Measurements from ENCODE around the gene OMG. TPM values are rescaled to one million over a fixed set of nuclear protein-coding genes. Genes with fewer than 3 reads are reported as not detected.

The OMG gene
- total and polyA plus RNA-seq, 5 donors = 0.14 TPM; not detected in 4

DNA sequence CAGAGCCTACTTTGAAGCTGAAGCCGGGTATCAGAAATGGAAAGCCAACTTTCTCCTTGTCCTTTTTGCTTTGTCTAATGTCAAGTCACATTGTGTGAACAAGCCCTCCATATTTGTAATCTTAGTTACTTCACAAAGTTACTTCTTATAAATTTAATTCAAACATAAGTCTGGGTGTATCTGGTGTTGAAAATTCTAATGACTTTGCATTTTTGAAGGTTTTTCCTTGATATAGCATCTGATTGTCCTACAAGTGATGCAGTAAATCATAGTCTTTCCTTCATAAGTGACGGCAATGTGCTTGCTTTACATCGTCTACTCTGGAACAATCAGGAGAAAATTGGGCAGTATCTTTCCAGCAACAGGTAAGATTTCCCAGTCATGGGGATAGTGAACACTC lies 36.9 kb downstream of the OMG start:
- Histone ChIP-seq H3K4me1 (ENCODE audit: control insufficient read depth, insufficient read depth, low read length) (no peaks in the 10 kb centered on the region), H3K9me3 (ENCODE audit: control insufficient read depth, low read length) (no peaks in the 10 kb centered on the region), H3K27ac (ENCODE audit: low read length) (no peak overlapping the region), H3K27me3 (ENCODE audit: control insufficient read depth, insufficient read depth) (no peaks in the 10 kb centered on the region), H3K4me3 (ENCODE audit: low read length) (no peak overlapping the region)
- intact Hi-C loops (cut with DNase I) = no loop called here
- no peak for DNase-seq
- WGBS = 95% methylated on average over 3 of the region's 3 CpGs
- ATAC-seq = no peak

DNA sequence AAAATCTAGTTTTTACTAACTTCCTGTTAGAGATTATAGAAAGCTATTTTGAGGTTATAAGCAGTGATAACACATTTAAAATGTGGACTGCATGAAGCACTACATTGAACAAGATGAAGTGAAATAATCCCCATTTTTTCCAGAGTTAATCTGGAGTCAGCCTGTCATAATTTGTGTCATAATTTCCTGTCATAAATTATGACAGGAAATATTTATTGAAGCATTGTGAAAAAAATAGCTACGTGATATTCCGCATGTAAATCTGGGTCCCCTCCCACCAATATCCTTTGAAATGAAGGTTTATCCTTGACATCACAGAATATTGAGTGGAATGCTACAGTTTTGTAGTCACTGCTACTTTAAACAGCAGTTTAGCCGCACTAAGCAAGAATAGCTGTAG lies 40.1 kb downstream of the OMG start:
- H3K4me1 ChIP-seq (ENCODE audit: control insufficient read depth, insufficient read depth, low read length) = no peaks in the 10 kb centered on the region
- no peak for ATAC-seq
- H3K27ac ChIP-seq (ENCODE audit: low read length) = no peak overlapping the region
- H3K27me3 ChIP-seq (ENCODE audit: control insufficient read depth, insufficient read depth) = no peaks in the 10 kb centered on the region
- no peak for DNase-seq
- H3K9me3 ChIP-seq (ENCODE audit: control insufficient read depth, low read length) = no peaks in the 10 kb centered on the region
- WGBS = 64% methylated on average over 3 of the region's 3 CpGs
- H3K4me3 ChIP-seq (ENCODE audit: low read length) = no peak overlapping the region
- intact Hi-C loops (cut with DNase I) = no loop called here

DNA sequence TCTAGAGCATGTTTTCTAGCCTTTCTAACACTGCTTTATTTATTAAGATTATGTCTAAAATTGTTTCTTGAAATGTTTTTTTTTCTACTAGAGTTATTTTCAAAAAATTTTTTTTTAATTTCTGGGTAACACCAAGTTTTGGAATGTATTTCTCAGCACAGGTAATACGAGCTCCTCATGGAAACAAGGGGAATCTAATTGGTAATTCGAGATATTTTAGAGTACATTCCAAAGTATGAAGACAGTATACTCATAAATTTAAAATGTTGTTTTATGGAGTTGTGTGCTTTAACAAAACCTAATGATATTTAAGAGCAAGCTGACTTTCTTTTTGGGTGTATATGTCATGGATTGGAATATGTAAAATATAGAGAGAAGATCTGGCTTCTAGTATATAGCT lies 42.4 kb downstream of the OMG start:
- H3K27ac ChIP-seq (ENCODE audit: low read length) = no peak overlapping the region
- 95% methylated on average over 2 of the region's 2 CpGs for WGBS
- DNase-seq = no peak
- H3K9me3 ChIP-seq (ENCODE audit: control insufficient read depth, low read length) = no peaks in the 10 kb centered on the region
- no peaks in the 10 kb centered on the region for H3K27me3 ChIP-seq (ENCODE audit: control insufficient read depth, insufficient read depth)
- ATAC-seq = no peak
- no peak overlapping the region for H3K4me3 ChIP-seq (ENCODE audit: low read length)
- intact Hi-C loops (cut with DNase I) = no loop called here
- H3K4me1 ChIP-seq (ENCODE audit: control insufficient read depth, insufficient read depth, low read length) = no peaks in the 10 kb centered on the region

DNA sequence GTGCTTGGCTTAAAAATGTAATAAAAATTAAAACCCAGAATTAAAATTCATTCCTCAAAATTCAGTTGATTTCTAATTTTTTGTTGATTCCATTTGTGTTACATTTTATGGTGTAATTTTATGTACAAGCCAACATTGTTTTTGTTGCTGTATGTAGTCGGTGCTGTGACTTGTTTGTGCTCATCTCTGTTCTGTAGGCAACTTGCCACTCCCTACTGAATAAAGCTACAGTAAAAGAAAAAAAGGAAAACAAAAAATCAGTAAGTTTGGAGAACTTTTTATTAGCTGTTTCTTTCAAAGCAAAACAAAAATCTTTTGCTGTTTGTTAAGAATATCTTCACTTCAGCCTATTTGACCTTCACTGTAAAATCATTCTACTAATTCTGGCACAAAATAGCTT lies 44.3 kb downstream of the OMG start:
- no peak for ATAC-seq
- Histone ChIP-seq H3K9me3 (ENCODE audit: control insufficient read depth, low read length) (no peaks in the 10 kb centered on the region), H3K4me1 (ENCODE audit: control insufficient read depth, insufficient read depth, low read length) (no peaks in the 10 kb centered on the region), H3K4me3 (ENCODE audit: low read length) (no peak overlapping the region), H3K27me3 (ENCODE audit: control insufficient read depth, insufficient read depth) (no peaks in the 10 kb centered on the region), H3K27ac (ENCODE audit: low read length) (no peak overlapping the region)
- intact Hi-C loops (cut with DNase I) = no loop called here
- no peak for DNase-seq
- WGBS = 95% methylated on average over 1 of the region's 1 CpG

DNA sequence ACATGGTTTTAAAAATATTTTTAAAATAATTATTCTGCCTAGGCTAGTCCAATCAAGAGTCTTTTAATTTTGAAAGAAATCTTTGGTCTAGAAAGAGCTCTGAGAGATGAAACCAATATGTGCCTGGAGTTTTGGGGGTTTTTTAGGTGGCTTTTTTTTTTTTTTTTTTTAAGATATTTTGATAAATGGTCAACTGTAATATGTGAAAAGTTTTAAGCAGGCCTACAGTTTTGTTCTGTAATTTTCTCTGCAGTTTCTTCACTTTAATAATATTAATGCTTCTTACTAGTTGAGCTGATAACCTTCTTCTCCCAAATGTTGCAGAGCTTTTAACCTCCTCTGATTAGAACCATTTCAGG lies 45.1 kb downstream of the OMG start:
- H3K27ac ChIP-seq (ENCODE audit: low read length) = no peak overlapping the region
- intact Hi-C loops (cut with DNase I) = no loop called here
- DNase-seq (no peak), ATAC-seq (no peak)
- no peaks in the 10 kb centered on the region for H3K9me3 ChIP-seq (ENCODE audit: control insufficient read depth, low read length)
- H3K4me3 ChIP-seq (ENCODE audit: low read length) = no peak overlapping the region
- H3K27me3 ChIP-seq (ENCODE audit: control insufficient read depth, insufficient read depth) = no peaks in the 10 kb centered on the region
- H3K4me1 ChIP-seq (ENCODE audit: control insufficient read depth, insufficient read depth, low read length) = no peaks in the 10 kb centered on the region

DNA sequence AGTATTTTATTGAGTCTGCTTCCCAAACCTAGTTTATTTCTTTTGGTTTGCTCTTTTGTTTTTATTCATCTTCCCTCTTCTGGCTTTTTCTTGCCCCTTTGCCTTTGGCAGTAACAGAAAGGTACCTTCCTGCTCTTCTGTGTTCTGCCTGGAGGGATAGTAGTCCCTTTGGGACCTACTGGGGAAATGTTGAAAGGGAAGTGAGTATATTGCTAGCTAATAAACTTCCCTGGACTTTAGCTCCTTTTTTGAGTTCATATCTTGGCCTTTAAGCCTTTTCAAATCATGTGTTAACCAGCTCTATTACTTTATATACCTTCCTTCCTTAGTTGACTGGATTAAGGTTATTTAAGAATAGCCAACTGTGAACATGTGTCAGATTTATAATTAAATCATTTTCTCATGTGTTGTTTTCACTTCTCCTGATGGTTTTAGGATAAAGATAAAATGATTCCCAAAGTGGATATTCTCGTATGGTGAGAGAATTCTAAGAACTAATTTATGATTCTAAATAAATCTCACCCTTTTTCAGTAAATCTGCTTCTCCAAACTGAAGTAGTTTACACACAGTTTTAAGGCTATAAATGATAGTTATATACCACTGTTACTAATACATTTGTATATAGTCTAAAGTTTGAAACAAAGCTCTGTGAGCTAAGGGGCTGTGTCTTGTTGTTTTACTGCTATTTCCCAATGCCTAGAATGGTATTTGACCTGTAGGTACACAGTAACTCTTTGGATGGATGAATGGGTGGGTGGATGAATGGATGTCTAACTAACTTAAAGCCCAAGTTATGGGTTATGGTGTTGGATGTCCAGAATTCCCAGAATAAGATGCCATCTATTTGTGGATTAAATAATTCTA lies 45.7 kb downstream of the OMG start:
- Histone ChIP-seq H3K4me3 (ENCODE audit: low read length) (no peak overlapping the region), H3K27me3 (ENCODE audit: control insufficient read depth, insufficient read depth) (no peaks in the 10 kb centered on the region), H3K27ac (ENCODE audit: low read length) (no peak overlapping the region), H3K4me1 (ENCODE audit: control insufficient read depth, insufficient read depth, low read length) (no peaks in the 10 kb centered on the region), H3K9me3 (ENCODE audit: control insufficient read depth, low read length) (no peaks in the 10 kb centered on the region)
- WGBS = 42% methylated on average over 1 of the region's 1 CpG
- DNase-seq = no peak
- no peak for ATAC-seq
- intact Hi-C loops (cut with DNase I) = no loop called here

DNA sequence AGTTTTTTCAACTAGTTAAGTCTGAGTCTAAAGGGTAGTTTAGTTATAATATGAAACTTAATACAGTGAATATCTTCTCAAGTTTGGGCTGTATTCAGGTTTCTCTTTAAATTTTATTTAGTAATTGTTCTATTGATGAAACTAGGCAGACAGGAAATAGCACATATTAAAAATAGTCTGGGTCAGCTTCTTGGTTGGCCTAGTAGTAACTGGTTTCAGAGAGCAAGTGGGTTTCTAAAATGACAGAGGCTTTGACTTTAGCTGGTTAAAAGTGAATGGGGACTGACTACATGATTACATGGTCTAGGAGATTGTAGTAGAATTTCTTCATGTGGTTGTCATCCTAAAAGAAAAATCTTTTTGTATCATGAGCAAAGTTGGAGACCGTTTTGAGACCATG lies 46.8 kb downstream of the OMG start:
- DNase-seq (no peak), ATAC-seq (no peak)
- Histone ChIP-seq H3K9me3 (ENCODE audit: control insufficient read depth, low read length) (no peaks in the 10 kb centered on the region), H3K4me1 (ENCODE audit: control insufficient read depth, insufficient read depth, low read length) (no peaks in the 10 kb centered on the region), H3K4me3 (ENCODE audit: low read length) (no peak overlapping the region), H3K27me3 (ENCODE audit: control insufficient read depth, insufficient read depth) (no peaks in the 10 kb centered on the region), H3K27ac (ENCODE audit: low read length) (no peak overlapping the region)
- 68% methylated on average over 1 of the region's 1 CpG for WGBS
- intact Hi-C loops (cut with DNase I) = no loop called here

DNA sequence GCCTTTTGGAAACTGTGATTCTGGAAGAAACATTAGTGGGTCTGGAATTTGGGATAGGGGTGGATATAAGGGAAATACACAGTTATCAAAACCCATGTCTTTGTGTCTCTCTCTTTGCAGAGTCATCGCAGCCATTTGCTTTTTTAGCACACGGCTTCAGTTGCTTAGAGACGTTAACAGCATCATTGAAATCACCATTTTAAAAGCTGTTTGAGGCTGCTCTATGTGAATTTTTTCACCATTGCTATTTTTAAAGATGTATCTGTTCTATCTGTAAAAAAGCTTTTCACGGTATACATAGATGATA lies 47.3 kb downstream of the OMG start:
- ATAC-seq (no peak), DNase-seq (no peak)
- Histone ChIP-seq H3K4me1 (ENCODE audit: control insufficient read depth, insufficient read depth, low read length) (no peaks in the 10 kb centered on the region), H3K27me3 (ENCODE audit: control insufficient read depth, insufficient read depth) (no peaks in the 10 kb centered on the region), H3K4me3 (ENCODE audit: low read length) (no peak overlapping the region), H3K27ac (ENCODE audit: low read length) (no peak overlapping the region), H3K9me3 (ENCODE audit: control insufficient read depth, low read length) (no peaks in the 10 kb centered on the region)
- WGBS = 75% methylated on average over 4 of the region's 4 CpGs
- intact Hi-C loops (cut with DNase I) = no loop called here

DNA sequence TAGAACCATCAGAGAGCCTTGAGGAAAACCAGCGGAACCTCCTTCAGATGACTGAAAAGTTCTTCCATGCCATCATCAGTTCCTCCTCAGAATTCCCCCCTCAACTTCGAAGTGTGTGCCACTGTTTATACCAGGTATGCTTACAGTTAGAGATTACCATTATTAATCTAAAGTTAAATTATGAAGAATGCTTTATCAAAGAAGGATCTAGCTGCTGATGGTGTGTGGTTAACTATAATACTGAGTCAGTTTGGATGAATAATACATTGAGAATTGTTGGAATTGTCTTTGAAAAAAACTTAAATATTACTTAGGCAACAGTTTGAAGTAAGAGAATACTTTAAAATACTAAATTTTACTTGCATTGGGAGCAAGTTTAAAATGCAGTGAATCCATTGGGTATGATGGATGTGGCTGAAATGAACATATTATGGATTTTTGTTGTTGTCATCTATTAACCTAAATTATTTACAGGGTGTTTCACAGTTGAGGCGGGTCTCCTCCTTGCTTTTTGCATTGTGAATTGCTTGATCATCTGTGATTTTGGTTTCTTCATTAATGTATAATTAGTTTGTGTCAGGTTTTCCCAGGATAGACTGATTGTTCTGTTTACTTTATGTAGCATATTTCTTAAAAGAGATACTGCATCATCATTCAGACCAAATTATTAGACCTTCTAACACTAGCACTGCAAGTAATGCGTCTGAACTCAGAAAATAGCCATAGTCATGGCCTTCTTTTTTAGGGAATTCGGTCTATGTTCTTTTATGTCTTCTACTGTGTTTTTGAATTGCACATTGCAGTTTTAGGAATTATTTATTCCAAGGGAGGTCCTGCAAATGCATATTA lies 47.8 kb downstream of the OMG start:
- no peak for DNase-seq
- no peak for ATAC-seq
- H3K9me3 ChIP-seq (ENCODE audit: control insufficient read depth, low read length) = no peaks in the 10 kb centered on the region
- intact Hi-C loops (cut with DNase I) = no loop called here
- no peak overlapping the region for H3K4me3 ChIP-seq (ENCODE audit: low read length)
- no peaks in the 10 kb centered on the region for H3K4me1 ChIP-seq (ENCODE audit: control insufficient read depth, insufficient read depth, low read length)
- H3K27me3 ChIP-seq (ENCODE audit: control insufficient read depth, insufficient read depth) = no peaks in the 10 kb centered on the region
- WGBS = 98% methylated on average over 5 of the region's 5 CpGs
- no peak overlapping the region for H3K27ac ChIP-seq (ENCODE audit: low read length)
